ENCODE data around the gene DLG2.

DLG2 gene

GRCh38 chr11:85541683-85542082 is 85.5 kb downstream of the DLG2 start:
- DNase-seq = no peak

GRCh38 chr11:85540635-85541205 is 86.4 kb downstream of the DLG2 start:
- DNase-seq = no peak

DNA sequence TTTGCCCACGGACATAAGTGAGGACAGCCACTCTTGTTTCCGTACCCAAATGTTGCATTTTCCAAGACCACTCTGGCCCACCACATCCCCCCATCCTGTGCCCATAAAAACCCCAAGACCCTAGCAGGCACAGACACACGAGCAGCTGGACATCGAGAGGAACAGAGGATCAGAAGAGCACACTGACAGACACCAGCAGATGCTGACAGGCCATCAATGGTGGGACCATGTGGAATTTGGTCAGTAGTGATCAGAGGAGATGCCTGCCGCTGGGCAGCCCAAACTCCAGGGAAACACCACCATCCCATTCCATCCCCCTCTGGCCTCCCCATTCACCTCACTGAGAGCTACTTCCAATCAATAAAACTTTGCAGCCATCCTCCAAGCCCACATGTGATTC is 87.0 kb downstream of the DLG2 start:
- no peak for DNase-seq

GRCh38 chr11:85539740-85540139 is 87.4 kb downstream of the DLG2 start:
- DNase-seq = no peak

DNA sequence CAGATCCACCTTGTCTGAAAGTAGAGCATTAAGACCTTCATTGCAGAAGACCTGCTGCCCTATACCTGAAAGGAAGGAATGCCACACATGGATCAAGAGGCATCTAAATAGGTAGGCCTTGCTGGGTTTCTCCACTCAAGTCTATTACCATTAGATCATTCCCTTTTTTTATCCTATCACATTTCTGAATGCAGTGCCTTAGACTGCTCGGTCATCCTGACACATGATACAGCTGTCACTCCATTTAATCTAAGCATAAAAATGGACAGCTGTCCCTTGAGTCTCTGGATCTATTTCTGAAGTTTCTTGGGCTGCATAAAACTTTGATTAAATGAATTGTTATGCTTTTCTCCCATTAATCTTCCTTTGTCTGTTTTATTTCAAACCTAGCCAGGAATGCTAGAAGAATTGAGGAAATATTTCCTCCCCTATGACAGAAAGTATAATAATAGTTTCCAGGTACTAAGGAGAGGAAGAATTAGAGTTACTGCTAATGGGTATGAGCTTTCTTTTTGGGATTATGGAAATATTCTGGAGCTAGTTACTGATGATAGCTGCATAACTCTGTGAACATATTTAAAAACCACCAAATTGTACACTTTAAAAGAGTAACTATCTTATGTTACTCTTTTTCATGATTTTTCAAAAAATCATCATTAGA is 88.0 kb downstream of the DLG2 start:
- DNase-seq = no peak

DNA sequence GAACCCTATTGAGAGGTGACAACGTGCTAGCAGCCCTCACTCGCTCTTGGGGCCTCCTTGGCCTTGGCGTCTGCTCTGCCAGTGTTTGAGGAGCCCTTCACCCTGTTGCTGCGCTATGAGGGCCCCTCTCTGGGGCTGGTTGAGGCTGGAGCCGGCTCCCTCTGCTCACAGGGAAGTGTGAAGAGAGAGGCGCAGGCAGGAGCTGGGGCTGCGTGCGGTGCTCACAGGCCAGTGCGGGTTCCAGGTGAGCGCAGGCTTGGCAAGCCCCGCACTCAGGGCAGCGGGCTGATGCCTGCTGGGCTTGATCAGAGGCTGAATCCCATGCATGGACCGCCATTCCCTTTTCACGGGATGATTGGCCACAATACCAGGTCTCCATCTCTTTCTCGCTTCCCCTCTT is 90.7 kb downstream of the DLG2 start:
- no peak for DNase-seq

GRCh38 chr11:85534806-85535205 is 92.3 kb downstream of the DLG2 start:
- no peak for DNase-seq

- no peak for DNase-seq
These were observed 95.8 kb downstream of the DLG2 start for GRCh38 chr11:85531191-85531897.

GRCh38 chr11:85530634-85531033 is 96.5 kb downstream of the DLG2 start:
- no peak for DNase-seq

DNA sequence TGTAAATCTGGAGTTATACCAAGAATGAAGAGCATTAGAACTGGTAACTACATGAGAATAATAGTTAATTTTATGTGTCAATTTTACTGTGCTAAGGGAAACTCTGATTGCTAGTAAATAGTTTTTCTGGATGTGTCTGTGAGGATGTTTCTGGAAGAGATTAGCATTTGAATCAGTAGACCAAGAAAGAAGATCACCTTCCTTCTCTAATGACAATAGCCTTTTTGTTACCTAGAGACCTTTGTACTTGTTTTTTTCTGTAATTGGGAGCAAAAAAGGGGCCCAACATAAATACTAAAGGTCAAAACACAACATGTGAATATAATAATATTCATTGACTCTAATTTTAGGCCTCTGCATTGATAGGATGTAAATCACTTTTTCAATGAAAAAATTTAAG is 100.6 kb downstream of the DLG2 start:
- no peak for DNase-seq

- DNase-seq = no peak
These were observed 101.5 kb downstream of the DLG2 start for GRCh38 chr11:85525686-85526085.

DNA sequence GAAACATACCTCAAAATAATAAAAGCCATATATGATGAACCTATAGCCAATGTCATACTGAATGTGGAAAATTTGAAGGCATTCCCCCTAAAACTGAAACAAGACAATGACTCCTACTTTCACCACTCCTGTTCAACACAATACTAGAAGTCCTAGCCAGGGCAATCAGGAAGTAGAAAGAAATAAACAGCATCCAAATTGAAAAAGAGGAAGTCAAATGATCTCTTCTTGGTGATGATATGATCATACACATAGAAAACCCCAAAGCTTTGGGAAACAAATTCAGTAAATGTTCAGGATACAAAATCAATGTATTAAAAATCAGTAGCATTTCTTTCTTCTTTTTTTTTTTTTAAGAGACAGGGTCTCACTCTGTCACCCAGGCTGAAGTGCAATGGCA is 109.9 kb downstream of the DLG2 start:
- no peak for DNase-seq

GRCh38 chr11:85495918-85496317 is 131.2 kb downstream of the DLG2 start:
- no peak for DNase-seq

DNA sequence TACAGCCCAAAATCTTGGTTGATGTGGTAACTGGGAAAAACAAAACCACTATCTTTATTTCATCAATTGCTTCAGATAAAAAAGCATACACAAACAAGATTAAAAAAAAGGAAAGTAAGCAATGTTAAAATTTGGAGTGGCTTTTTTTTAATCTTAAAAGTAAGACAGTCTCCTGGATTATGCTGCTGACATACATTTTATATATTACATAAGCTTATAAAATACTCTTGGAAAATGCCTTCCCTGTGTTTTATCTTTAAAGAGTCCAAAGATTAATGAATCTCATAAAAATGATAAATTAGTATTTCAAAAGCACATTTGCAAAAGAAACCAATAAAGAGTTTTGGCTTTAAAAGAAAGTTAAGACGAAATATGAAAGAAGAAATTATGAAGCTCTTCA is 132.7 kb downstream of the DLG2 start:
- no peak for DNase-seq

DNA sequence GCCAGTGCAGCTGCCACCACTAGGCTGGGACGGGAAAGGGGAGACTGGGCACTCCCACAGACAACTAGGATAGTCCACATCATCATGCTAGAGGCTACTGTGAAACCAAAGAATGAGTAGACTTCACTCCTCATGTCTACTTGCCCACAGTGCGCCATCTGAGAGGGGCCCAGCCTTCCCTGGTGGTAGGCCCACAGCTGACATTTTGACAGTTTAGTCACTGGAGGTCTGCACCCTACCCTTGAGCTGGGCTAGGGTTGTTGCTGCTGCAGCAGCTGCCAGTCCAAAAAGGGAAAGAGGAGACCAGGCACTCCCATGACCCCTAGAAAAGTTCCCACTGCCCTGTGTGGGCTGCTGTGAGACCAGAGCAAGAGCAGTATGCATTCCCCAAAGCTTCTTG is 141.2 kb downstream of the DLG2 start:
- DNase-seq = no peak

DNA sequence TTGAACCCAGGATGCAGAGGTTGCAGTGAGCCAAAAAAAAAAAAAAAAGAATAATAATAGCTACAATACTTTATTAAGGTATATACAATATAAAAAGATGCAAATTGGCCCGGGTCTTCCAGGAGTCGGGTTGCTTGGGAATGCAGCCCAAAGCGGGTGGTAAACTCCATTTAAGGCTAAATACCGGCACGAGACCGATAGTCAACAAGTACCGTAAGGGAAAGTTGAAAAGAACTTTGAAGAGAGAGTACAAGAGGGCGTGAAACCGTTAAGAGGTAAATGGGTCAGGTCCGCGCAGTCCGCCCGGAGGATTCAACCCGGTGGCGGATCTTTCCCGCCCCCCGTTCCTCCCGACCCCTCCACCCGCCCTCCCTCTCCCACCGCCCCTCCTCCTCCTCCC is 143.3 kb downstream of the DLG2 start:
- DNase-seq = no peak

DNA sequence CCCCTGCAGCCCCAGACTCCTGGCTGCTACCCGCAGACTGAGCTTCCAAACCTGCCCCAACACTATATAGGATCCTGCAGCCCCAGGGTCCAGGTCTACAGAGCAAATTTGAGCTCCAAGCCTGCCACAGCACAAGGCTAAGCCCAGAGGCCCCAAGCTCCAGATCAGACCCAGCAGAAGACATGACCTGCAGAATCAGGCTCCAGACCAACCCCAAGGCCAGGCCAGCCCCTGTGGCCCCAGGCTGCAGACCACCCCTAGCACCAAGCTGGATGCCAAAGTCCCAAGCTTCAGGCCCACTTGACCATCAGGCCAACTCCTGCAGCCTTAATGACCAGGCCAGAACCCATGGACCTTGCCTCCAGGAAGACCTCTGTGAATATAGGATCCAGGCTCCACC is 145.3 kb downstream of the DLG2 start:
- DNase-seq = no peak

- DNase-seq = no peak
These were observed 151.3 kb downstream of the DLG2 start for GRCh38 chr11:85475660-85476517.

GRCh38 chr11:85472953-85473352 is 154.2 kb downstream of the DLG2 start:
- no peak for DNase-seq

DNA sequence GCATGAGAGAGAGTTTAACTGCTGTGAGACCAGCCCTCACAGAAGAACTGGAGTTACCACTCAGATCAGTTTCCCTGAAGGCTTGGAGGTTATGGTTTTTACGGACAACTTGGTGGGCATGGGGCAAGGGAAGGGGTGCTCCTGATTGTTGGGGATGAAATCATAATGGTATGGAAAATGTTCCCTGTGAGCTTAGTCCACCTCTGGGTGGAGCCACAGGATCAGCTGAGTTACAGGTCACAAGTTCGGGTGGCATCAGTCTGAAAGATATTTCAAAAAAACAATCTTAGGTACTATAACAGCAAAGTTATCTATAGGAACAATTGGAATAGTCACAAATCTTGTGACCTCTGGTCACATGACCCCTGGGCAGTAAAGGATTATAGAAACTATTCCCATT is 162.9 kb downstream of the DLG2 start:
- no peak for DNase-seq

DNA sequence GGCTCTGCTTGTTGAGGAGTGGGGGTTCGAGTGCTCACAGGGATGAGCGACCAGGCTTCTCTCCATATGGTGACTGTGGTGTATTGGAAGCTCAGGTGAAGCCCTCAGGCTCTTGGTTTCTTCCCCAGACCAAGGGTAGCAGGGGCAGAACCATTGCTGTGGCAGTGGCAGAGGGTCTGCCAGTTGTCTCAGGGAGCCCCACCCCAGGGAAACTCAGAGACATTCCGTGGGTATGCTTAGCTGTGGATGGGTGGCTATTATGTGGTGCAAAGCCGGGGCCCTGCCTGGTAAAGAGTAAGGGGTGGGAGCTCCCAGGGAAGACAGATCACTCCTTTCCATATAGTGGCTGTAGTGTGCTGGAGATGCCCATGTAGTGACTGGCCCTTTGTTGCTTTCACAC is 167.8 kb downstream of the DLG2 start:
- DNase-seq = no peak

- no peak for DNase-seq
These were observed 182.7 kb downstream of the DLG2 start for GRCh38 chr11:85444479-85444878.

DNA sequence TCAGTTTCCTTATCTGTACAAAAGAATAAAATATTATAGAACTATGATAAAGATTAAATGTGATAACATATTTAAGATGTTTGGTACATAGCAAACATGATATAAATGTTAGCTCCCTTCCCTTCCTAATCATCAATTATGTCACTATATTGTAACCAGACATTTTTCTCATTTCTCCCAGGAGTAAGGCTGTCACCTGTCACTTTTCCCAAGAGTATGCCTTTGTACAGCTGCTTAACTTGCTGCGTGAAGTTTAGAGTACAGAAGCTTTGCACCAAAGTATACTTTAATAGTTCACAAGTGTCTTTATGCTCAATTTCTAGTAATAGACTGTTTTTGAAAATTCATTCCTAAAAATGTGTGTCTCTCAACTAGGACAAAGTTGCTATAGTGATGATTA is 186.9 kb downstream of the DLG2 start:
- DNase-seq = no peak

DNA sequence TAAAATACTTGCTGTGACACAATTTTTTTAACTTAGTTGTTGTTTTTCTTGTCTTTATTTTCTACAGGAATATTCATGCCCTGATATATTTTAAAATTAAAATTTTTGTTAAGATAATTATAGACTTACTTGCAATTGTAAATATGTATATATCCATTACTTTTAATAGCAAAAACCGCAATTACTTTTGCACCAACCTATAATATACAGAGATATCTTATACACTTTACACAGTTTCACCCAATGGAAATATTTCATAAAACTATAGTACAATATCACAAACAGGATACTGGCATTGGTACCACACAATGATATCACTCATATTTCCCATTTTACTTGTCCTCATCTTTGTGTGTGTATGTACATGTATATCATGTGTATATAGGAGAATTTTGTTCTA is 188.8 kb downstream of the DLG2 start:
- no peak for DNase-seq

All from RPMI8226 (cell line).